ENCODE measurements around the gene RBL2. TPM values are rescaled to one million over a fixed set of nuclear protein-coding genes. Genes with fewer than 3 reads are reported as not detected.

The RBL2 gene
- polyA plus RNA-seq, 1 experiment: 37.7 TPM

DNA sequence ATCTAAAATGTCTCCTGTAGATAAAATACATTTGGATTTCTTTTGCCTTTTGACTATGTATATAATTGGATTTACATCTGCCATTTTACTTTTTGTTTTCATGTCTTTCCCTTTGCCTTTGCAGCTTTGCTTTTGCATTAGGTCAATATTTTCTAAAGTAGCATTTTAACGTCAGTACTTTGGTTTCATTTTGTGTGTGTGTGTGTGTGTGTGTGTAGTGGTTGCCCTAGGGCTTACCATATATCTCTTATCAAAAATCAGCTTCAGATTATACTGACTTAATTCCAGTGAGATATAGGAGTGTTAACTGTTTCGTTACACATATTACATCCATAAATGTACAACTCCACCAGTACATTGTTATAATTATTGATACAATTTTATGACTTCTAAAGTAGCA lies 42.6 kb downstream of the RBL2 start:
- ChIA-PET CTCF (interaction anchor here (1.5 kb wide), 1 partner anchor 13 kb away, joined by 3 read pairs; no protein-coding TSS in a partner anchor), POLR2A (no interaction called here)
- TF ChIP-seq, protein P1, sequence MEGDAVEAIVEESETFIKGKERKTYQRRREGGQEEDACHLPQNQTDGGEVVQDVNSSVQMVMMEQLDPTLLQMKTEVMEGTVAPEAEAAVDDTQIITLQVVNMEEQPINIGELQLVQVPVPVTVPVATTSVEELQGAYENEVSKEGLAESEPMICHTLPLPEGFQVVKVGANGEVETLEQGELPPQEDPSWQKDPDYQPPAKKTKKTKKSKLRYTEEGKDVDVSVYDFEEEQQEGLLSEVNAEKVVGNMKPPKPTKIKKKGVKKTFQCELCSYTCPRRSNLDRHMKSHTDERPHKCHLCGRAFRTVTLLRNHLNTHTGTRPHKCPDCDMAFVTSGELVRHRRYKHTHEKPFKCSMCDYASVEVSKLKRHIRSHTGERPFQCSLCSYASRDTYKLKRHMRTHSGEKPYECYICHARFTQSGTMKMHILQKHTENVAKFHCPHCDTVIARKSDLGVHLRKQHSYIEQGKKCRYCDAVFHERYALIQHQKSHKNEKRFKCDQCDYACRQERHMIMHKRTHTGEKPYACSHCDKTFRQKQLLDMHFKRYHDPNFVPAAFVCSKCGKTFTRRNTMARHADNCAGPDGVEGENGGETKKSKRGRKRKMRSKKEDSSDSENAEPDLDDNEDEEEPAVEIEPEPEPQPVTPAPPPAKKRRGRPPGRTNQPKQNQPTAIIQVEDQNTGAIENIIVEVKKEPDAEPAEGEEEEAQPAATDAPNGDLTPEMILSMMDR (IDR thresholded peaks at IDR 0.05; ENCODE audit: insufficient read depth, low read depth, low read length): no peak
- Histone ChIP-seq H3K4me3 (ENCODE audit: low read depth, low read length) (no peak overlapping the region), H3K27me3 (ENCODE audit: control insufficient read depth, insufficient read depth, low read length) (no peaks in the 10 kb centered on the region), H3K36me3 (ENCODE audit: control insufficient read depth, insufficient read depth, low read length) (peaks cover 4% of the 10 kb centered on the region; the same call in 1 of the 2 replicates)
- DNase-seq (ENCODE audit: low read depth): no peak

DNA sequence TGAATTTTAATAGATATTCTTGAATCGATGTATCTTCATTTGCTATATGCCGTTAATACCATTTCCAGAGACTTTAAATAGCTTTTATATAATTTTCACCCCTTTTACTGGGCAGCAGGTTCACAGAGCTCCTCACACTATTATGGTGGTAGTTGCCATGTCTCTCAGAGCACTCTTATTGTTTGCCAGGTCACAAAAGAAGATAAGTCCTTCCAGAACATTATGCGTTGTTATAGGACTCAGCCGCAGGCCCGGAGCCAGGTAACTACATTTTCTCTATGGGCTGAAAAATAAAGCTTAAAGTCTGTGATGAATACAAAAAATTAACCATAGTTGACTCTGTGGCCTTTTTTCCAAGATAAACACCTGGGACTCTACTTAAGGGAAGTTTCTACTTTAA lies 44.7 kb downstream of the RBL2 start:
- Histone ChIP-seq H3K36me3 (ENCODE audit: control insufficient read depth, insufficient read depth, low read length) (peaks cover 7% of the 10 kb centered on the region), H3K4me3 (ENCODE audit: low read depth, low read length) (no peak overlapping the region), H3K27me3 (ENCODE audit: control insufficient read depth, insufficient read depth, low read length) (no peaks in the 10 kb centered on the region)
- POLR2A ChIA-PET: no interaction called here
- CTCF ChIA-PET: no interaction called here
- no peak for DNase-seq (ENCODE audit: low read depth)
- TF ChIP-seq, protein P1 (IDR thresholded peaks at IDR 0.05; ENCODE audit: insufficient read depth, low read depth, low read length): no peak

DNA sequence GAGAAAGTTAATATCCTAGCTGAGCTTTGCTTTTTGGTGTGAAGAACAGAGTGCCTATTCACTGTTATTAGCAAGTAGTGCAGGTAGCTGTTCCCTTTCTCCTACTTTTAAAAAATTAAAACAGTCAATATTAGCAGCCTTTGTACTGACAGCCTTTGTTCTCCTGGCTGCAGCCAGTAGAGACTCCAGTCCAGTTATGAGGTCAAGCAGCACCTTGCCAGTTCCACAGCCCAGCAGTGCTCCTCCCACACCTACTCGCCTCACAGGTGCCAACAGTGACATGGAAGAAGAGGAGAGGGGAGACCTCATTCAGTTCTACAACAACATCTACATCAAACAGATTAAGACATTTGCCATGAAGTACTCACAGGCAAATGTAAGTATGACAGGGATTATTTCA lies 46.1 kb downstream of the RBL2 start:
- peaks cover 7% of the 10 kb centered on the region for H3K36me3 ChIP-seq (ENCODE audit: control insufficient read depth, insufficient read depth, low read length)

DNA sequence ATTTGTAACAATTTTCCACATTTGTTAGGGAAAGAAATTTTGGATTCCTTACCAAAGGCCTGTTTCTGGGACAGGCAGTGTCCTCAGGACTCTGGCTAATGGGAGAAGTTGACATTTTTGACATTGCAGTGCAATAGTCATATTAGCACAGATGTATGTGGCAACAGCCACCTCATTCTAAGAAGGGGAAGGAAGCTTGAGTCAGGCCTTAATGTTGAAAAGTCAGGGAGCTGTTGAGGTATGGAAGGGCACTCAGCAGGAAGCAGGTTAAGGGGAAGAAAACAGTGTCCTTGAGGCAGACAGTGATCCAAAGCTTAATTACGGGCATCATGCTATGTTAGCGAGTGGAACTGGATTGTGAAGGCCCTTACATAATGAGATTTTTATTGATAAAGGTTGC lies 47.9 kb downstream of the RBL2 start:
- DNase-seq (ENCODE audit: low read depth): no peak
- POLR2A ChIA-PET: no interaction called here

More for the DNA sequence above, 46.1 kb downstream of the RBL2 start:
- Histone ChIP-seq H3K4me3 (ENCODE audit: low read depth, low read length) (no peak overlapping the region), H3K27me3 (ENCODE audit: control insufficient read depth, insufficient read depth, low read length) (no peaks in the 10 kb centered on the region)
- POLR2A ChIA-PET: no interaction called here
- CTCF ChIA-PET: interaction anchor here (1.5 kb wide), 1 partner anchor 13 kb away, joined by 3 read pairs; no protein-coding TSS in a partner anchor
- no peak for DNase-seq (ENCODE audit: low read depth)
- TF ChIP-seq, protein P1 (IDR thresholded peaks at IDR 0.05; ENCODE audit: insufficient read depth, low read depth, low read length): no peak

DNA sequence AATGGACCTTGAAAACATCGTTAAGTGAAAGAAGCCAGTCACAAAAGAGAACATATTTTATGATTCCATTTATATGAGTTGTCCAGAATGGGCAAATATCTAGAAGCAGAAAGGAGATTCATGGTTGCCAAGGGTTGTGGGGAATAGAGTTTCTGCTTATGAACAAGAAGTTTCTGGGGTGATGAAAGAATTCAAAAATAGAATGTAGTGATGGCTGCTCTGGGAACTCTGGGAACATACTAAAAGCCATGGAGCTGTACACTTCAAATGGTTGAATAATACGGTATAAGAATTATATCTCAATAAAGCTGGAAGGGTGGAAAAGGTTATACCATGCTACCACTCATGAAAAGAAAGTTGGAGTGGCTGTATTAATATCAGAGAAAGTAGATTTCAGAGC lies 50.3 kb downstream of the RBL2 start:
- no peak for DNase-seq (ENCODE audit: low read depth)
- ChIA-PET CTCF (no interaction called here), POLR2A (no interaction called here)
- TF ChIP-seq, protein P1 (IDR thresholded peaks at IDR 0.05; ENCODE audit: insufficient read depth, low read depth, low read length): no peak
- Histone ChIP-seq H3K27me3 (ENCODE audit: control insufficient read depth, insufficient read depth, low read length) (no peaks in the 10 kb centered on the region), H3K36me3 (ENCODE audit: control insufficient read depth, insufficient read depth, low read length) (peaks cover 7% of the 10 kb centered on the region), H3K4me3 (ENCODE audit: low read depth, low read length) (no peak overlapping the region)

More for the DNA sequence above, 47.9 kb downstream of the RBL2 start:
- Histone ChIP-seq H3K27me3 (ENCODE audit: control insufficient read depth, insufficient read depth, low read length) (no peaks in the 10 kb centered on the region), H3K36me3 (ENCODE audit: control insufficient read depth, insufficient read depth, low read length) (peaks cover 7% of the 10 kb centered on the region), H3K4me3 (ENCODE audit: low read depth, low read length) (no peak overlapping the region)
- TF ChIP-seq, protein P1 (IDR thresholded peaks at IDR 0.05; ENCODE audit: insufficient read depth, low read depth, low read length): no peak
- CTCF ChIA-PET: no interaction called here

Data from BJ (cell line).